Neural cell (in vitro differentiated cells): ENCODE results near the gene STK10. TPM values are rescaled to one million over a fixed set of nuclear protein-coding genes. Genes with fewer than 3 reads are reported as not detected.

ENCODE experiments used
- H2AFZ ChIP-seq: fragments of 200-600, 300-800 bp; sonication (generic), shearing (Covaris generic); 2 replicates; pipeline ENCODE4 v1.6.0; 2014; ENCODE audit warnings: low read depth, mild to moderate bottlenecking, antibody characterized with exemption, low read length, moderate library complexity
- H3F3A ChIP-seq: fragments of 200-600 bp; shearing (Covaris generic); 2 replicates; pipeline ENCODE4 v1.6.1; 2016; ENCODE audit warnings: mild to moderate bottlenecking, moderate library complexity, mixed read lengths, antibody characterized with exemption, low read length; ENCODE audit not compliant: insufficient read depth, poor library complexity, severe bottlenecking
- H3K27ac ChIP-seq: fragments of 200-600, 300-800 bp; sonication (generic), shearing (Covaris generic); 2 replicates; pipeline ENCODE4 v1.5.1; 2014; ENCODE audit warnings: mild to moderate bottlenecking, low read length, moderate library complexity
- H3K27me3 ChIP-seq: fragments of 300-800, 200-600 bp; sonication (generic), shearing (Covaris generic); 2 replicates; pipeline ENCODE4 v1.6.0; 2014; ENCODE audit warnings: mild to moderate bottlenecking, low read depth, low read length, moderate library complexity; ENCODE audit not compliant: insufficient read depth
- H3K36me3 ChIP-seq: fragments of 300-800, 200-600 bp; sonication (generic), shearing (Covaris generic); 2 replicates; pipeline ENCODE4 v1.5.1; 2014; ENCODE audit warnings: mild to moderate bottlenecking, antibody characterized with exemption, low read length, moderate library complexity; ENCODE audit not compliant: insufficient read depth
- H3K4me2 ChIP-seq: fragments of 300-800, 200-600 bp; sonication (generic), shearing (Covaris generic); 2 replicates; pipeline ENCODE4 v1.6.0; 2014; ENCODE audit warnings: mild to moderate bottlenecking, low read length
- H3K4me3 ChIP-seq: fragments of 300-800, 200-600 bp; sonication (generic), shearing (Covaris generic); 2 replicates; pipeline ENCODE4 v1.5.1; 2014; ENCODE audit warnings: mild to moderate bottlenecking, low read length, moderate library complexity
- H3K79me2 ChIP-seq: fragments of 200-600 bp; shearing (Covaris generic); replicated peaks from 2 replicates; pipeline ENCODE4 v1.6.0; 2014; ENCODE audit warnings: mild to moderate bottlenecking, low read length, moderate library complexity; ENCODE audit not compliant: insufficient read depth
- H3K9ac ChIP-seq: fragments of 300-800, 200-600 bp; sonication (generic), shearing (Covaris generic); 2 replicates; pipeline ENCODE4 v1.6.1; 2016; ENCODE audit warnings: mild to moderate bottlenecking, low read length, mixed read lengths
- H3K9me2 ChIP-seq: fragments of 200-600 bp; shearing (Covaris generic); 2 replicates; pipeline ENCODE4 v1.6.1; 2016; ENCODE audit warnings: mild to moderate bottlenecking, low read length, mixed read lengths; ENCODE audit not compliant: insufficient read depth
- H3K9me3 ChIP-seq: fragments of 200-600, 300-800 bp; sonication (generic), shearing (Covaris generic); 2 replicates; pipeline ENCODE4 v1.6.1; 2016; ENCODE audit warnings: mild to moderate bottlenecking, mixed run types, low read length, moderate library complexity, mixed read lengths
- H4K20me1 ChIP-seq: fragments of 200-600 bp; shearing (Covaris generic); 2 replicates; pipeline ENCODE4 v1.6.1; 2016; ENCODE audit warnings: mild to moderate bottlenecking, mixed run types; ENCODE audit not compliant: insufficient read depth
- EP300 ChIP-seq: fragments of 450-650 bp; conservative IDR thresholded peaks from 2 replicates; pipeline ENCODE4 v1.6.1; 2014; ENCODE audit warnings: antibody characterized with exemption, mild to moderate bottlenecking, moderate library complexity; ENCODE audit not compliant: poor library complexity, severe bottlenecking
- EZH2 ChIP-seq: fragments of 200-600, 300-800 bp; shearing (Covaris generic), sonication (generic); IDR thresholded peaks from 2 replicates; pipeline ENCODE4 v1.6.1; 2014; ENCODE audit warnings: antibody characterized with exemption, low read length, borderline replicate concordance, mild to moderate bottlenecking; ENCODE audit not compliant: insufficient read depth, poor library complexity, severe bottlenecking
- MXI1 ChIP-seq: fragments of 450-650 bp; conservative IDR thresholded peaks from 2 replicates; pipeline ENCODE4 v1.6.1; 2014; ENCODE audit warnings: antibody characterized with exemption, mild to moderate bottlenecking; ENCODE audit not compliant: poor library complexity, severe bottlenecking
- POLR2AphosphoS5 ChIP-seq: IDR thresholded peaks from 2 replicates; pipeline ENCODE4 v1.6.1; 2012
- RAD21 ChIP-seq: fragments of 450-650 bp; conservative IDR thresholded peaks from 2 replicates; pipeline ENCODE4 v1.6.1; 2014; ENCODE audit warnings: antibody characterized with exemption, mild to moderate bottlenecking, moderate library complexity
- SMC3 ChIP-seq: fragments of 450-650 bp; conservative IDR thresholded peaks from 2 replicates; pipeline ENCODE4 v1.6.1; 2014; ENCODE audit warnings: antibody characterized with exemption, mild to moderate bottlenecking, moderate library complexity; ENCODE audit not compliant: poor library complexity
- TAF1 ChIP-seq: IDR thresholded peaks from 2 replicates; pipeline ENCODE4 v1.6.1; 2012; ENCODE audit warnings: low read depth
- polyA plus RNA-seq: library from polyadenylated mRNA; depleted of rRNA; stranded (reverse); fragments of >200 nt; gene quantifications from 2 replicates; pipeline ENCODE4 v1.2.3, GENCODE V29; 2014
- TF ChIP-seq, protein P1 (sequence below): IDR thresholded peaks from 2 replicates; pipeline ENCODE4 v1.6.1; 2012; ENCODE audit warnings: borderline replicate concordance
- TF ChIP-seq, protein P2 (sequence below): fragments of 450-650 bp; IDR thresholded peaks from 2 replicates; pipeline ENCODE4 v1.5.1; 2014; ENCODE audit warnings: antibody characterized with exemption, mild to moderate bottlenecking, moderate library complexity; ENCODE audit not compliant: poor library complexity, severe bottlenecking

STK10 gene
- polyA plus RNA-seq, 1 donor from 2014 or later, result 8.2 TPM

DNA sequence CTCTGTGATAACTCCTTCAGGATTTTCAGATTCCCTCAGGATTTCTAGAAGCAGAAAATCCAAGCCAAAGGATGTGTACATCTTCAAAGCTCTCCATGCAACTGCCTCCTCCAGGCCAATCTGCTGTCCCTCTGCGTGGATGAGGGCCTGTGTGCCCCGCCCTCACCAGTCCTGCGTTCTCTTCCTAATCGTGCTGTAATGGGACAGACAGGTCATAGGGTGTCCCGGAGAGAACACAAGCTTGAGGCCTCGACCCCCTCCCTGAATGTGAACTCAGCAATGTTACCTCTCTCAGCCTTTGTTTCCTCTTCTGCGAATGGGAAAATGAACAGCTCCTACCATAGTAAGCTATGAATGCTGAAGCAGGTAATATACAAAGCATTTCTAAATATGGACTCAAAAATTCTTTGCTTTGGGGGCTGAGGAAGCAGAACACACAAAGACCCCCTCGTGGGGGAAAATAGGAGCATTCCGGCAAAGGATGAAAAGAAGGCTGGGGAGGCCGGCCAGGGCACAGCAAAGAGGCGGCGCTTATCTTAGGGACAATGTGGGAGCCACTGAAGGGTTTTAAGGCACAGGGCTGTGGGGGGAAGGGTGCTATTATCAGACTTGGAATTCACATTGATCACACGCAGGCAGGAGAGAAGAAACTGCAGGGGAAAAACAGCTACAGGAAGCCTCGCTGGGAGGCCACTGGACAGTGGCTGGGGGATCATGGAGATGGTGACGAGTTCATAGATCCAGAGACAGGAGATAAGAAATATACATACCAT is 124.4 kb downstream of the STK10 start:
- Histone ChIP-seq H3K9me3 (no peaks in the 10 kb centered on the region), H3K27ac (peak overlapping the region; percentile 3), H3K4me3 (no peak overlapping the region), H2AFZ (no peak overlapping the region), H3K79me2 (no peaks in the 10 kb centered on the region), H4K20me1 (no peaks in the 10 kb centered on the region), H3K27me3 (no peaks in the 10 kb centered on the region), H3K36me3 (no peaks in the 10 kb centered on the region), H3F3A (no peaks in the 10 kb centered on the region), H3K9me2 (no peaks in the 10 kb centered on the region), H3K4me2 (no peak overlapping the region), H3K9ac (peak overlapping the region; percentile 25)
- TF ChIP-seq RAD21 (no peak), EP300 (no peak), SMC3 (no peak), MXI1 (no peak), EZH2 (no peak), TAF1 (no peak), POLR2AphosphoS5 (no peak)
- TF ChIP-seq, protein P1, sequence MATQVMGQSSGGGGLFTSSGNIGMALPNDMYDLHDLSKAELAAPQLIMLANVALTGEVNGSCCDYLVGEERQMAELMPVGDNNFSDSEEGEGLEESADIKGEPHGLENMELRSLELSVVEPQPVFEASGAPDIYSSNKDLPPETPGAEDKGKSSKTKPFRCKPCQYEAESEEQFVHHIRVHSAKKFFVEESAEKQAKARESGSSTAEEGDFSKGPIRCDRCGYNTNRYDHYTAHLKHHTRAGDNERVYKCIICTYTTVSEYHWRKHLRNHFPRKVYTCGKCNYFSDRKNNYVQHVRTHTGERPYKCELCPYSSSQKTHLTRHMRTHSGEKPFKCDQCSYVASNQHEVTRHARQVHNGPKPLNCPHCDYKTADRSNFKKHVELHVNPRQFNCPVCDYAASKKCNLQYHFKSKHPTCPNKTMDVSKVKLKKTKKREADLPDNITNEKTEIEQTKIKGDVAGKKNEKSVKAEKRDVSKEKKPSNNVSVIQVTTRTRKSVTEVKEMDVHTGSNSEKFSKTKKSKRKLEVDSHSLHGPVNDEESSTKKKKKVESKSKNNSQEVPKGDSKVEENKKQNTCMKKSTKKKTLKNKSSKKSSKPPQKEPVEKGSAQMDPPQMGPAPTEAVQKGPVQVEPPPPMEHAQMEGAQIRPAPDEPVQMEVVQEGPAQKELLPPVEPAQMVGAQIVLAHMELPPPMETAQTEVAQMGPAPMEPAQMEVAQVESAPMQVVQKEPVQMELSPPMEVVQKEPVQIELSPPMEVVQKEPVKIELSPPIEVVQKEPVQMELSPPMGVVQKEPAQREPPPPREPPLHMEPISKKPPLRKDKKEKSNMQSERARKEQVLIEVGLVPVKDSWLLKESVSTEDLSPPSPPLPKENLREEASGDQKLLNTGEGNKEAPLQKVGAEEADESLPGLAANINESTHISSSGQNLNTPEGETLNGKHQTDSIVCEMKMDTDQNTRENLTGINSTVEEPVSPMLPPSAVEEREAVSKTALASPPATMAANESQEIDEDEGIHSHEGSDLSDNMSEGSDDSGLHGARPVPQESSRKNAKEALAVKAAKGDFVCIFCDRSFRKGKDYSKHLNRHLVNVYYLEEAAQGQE, result no peak
- TF ChIP-seq, protein P2, sequence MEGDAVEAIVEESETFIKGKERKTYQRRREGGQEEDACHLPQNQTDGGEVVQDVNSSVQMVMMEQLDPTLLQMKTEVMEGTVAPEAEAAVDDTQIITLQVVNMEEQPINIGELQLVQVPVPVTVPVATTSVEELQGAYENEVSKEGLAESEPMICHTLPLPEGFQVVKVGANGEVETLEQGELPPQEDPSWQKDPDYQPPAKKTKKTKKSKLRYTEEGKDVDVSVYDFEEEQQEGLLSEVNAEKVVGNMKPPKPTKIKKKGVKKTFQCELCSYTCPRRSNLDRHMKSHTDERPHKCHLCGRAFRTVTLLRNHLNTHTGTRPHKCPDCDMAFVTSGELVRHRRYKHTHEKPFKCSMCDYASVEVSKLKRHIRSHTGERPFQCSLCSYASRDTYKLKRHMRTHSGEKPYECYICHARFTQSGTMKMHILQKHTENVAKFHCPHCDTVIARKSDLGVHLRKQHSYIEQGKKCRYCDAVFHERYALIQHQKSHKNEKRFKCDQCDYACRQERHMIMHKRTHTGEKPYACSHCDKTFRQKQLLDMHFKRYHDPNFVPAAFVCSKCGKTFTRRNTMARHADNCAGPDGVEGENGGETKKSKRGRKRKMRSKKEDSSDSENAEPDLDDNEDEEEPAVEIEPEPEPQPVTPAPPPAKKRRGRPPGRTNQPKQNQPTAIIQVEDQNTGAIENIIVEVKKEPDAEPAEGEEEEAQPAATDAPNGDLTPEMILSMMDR, result no peak

DNA sequence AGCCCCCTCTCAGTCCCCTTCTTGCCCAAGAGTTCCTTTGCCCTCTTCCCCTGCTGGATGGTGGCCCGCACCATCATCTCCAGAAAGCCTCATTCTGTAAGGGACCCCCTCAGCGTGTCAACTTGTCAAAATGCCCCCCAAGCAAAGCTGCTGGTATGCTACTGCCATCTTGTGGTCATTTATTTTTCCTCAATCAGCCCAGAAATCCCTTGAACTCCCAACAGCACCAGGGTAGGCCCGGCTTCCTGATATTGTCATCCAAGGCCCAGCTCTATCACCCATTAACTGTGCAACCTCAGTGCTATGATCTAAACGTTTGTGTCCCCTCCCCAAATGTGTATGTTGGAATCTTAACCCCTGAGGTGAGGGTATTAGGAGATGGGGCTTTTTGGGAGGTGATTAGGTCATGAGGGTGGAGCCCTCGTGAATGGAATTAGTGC is 128.3 kb downstream of the STK10 start:
- no peaks in the 10 kb centered on the region for H3K9me2 ChIP-seq
- H3F3A ChIP-seq, result no peaks in the 10 kb centered on the region
- H3K4me3 ChIP-seq, result no peak overlapping the region
- H3K4me2 ChIP-seq, result no peak overlapping the region
- H2AFZ ChIP-seq, result no peak overlapping the region
- no peaks in the 10 kb centered on the region for H3K27me3 ChIP-seq
- no peaks in the 10 kb centered on the region for H4K20me1 ChIP-seq
- no peaks in the 10 kb centered on the region for H3K36me3 ChIP-seq
- no peaks in the 10 kb centered on the region for H3K79me2 ChIP-seq
- H3K9ac ChIP-seq, result no peak overlapping the region
- H3K27ac ChIP-seq, result no peak overlapping the region
- TF ChIP-seq, protein P2, result peak; percentile 38
- TF ChIP-seq SMC3 (peak; percentile 15), EP300 (no peak), MXI1 (no peak), RAD21 (peak; percentile 37)
- no peaks in the 10 kb centered on the region for H3K9me3 ChIP-seq
